Adrenal gland (tissue), 5 donors: ENCODE results near the gene TNFRSF12A.

ENCODE experiments used
- CTCF ChIP-seq, 6 experiments: fragments of 450-650 bp in 4 of 6; fragments of 200-600 bp in 2 of 6; sonication (generic) in 1 of 6; IDR thresholded peaks; 1 replicate in 5 of 6; 2 replicates in 1 of 6; pipeline versions ENCODE4 v1.5.1 to v1.8.0; 2016 to 2021; ENCODE audit warnings: antibody characterized with exemption in 6 of 6, mild to moderate bottlenecking in 2 of 6, moderate library complexity in 1 of 6
- POLR2A ChIP-seq, 2 donors: fragments of 450-650 bp; IDR thresholded peaks; one replicate each; pipeline ENCODE4 v1.6.1; 2017; ENCODE audit warnings: antibody characterized with exemption in 2 of 2, mild to moderate bottlenecking in 2 of 2, moderate library complexity in 1 of 2
- donor health status: DM: no; HTN: no; CAD: no.

DNA sequence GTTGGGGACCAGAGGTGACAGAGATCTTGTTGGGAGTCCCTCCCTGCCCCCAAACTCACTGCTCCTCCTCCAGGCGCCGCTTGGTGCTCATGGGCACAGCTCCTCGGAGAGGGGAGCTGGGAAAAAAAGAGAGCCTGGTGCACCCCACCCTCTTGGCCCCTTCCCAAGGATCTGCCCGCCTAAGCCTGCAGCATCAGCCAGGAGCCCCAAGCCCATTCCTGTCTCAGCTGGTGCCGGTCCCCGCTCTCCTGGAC is 3.2 kb downstream of the TNFRSF12A start:
- TF ChIP-seq POLR2A (IDR thresholded peaks at IDR 0.05) (no peak), CTCF (IDR thresholded peaks at IDR 0.05) (no peak)
